GM19238 (cell line): ENCODE results near the gene ACTMAP.
"Not testable (repeated sequence)": the region's sequence is repeated elsewhere in the genome, so short reads cannot be mapped to it uniquely, and the experiment has no call there.

Source experiments
- DNase-seq: peaks from one replicate; pipeline ENCODE4 v3.0.0; 2011; ENCODE audit warnings: low spot score; ENCODE audit not compliant: insufficient read length

The ACTMAP gene

DNA sequence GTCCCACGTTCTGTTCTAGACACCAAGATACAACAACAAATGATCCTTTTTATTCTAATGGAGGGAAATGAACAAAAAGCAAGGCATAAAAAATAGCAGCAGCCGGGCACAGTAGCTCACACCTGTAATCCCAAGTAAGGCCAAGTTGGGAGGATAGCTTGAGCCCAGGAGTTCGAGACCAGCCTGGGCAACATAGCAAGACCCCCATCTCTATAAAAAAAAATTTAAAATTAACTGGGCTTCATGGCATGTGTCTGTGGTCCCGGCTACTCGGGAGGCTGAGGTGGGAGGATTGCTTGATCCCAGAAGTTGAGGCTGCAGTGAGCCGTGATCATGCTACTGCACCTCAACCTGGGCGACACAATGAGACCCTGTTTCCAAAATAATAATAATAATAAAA, 26.1 kb upstream of the ACTMAP start:
- no peak for DNase-seq

- DNase-seq = no peak
Observed at GRCh38 chr19:40775632-40776022, 25.4 kb upstream of the ACTMAP start.

- no peak for DNase-seq
Observed at GRCh38 chr19:40774916-40775631, 24.8 kb upstream of the ACTMAP start, which contains the start of gene MIA. TSS of gene MIA (plus strand) at chr19:40775521. CDS start at chr19:40775543, 22 bp downstream.

DNA sequence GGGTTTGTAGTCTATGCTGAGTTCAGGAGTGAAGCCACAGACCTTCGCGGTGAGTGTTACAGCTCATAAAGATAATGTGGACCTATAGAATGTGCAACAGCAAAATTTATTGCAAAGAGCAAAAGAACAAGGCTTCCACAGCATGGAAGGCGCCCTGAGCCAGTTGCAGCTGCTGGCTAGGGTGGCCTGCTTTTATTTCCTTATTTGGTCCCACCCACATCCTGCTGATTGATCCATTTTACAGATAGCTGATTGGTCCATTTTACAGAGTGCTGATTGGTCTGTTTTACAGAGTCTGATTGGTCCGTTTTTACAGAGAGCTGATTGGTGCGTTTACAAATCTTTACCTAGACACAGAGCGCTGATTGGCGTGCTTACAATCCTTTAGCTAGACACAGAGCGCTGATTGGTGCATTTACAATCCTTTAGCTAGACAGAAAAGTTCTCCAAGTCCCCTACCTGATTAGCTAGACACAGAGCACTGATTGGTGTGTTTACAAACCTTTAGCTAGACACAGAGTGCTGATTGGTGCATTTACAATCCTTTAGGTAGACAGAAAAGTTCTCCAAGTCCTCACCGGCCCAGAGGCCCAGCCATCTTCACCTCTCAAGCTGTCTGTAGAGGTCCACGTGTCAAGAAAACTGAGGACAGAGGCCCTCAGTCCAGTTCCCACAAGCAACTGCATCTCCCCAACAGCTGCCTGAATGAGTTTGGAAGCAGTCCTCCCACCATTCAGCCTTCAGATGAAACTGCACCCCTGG, 21.0 kb upstream of the ACTMAP start:
- DNase-seq = not testable (repeated sequence)

- DNase-seq = no peak
Observed at GRCh38 chr19:40768869-40769268, 18.6 kb upstream of the ACTMAP start.

DNA sequence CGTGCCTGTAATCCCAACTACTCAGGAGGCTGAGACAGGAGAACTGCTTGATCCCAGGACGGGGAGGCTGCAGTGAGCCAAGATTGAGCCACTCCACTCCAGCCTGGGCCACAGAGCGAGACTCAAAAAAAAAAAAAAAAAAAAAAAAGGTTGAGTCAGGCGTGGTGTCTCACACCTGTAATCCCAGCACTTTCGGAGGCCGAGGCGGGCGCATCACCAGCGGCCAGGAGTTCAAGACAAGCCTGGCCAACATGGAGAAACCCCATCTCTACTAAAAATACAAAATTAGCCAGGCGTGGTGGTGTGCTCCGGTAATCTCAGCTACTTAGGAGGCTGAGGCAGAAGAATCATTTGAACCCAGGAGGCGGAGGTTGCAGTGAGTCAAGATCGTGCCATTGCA, 16.1 kb upstream of the ACTMAP start:
- not testable (repeated sequence) for DNase-seq

DNA sequence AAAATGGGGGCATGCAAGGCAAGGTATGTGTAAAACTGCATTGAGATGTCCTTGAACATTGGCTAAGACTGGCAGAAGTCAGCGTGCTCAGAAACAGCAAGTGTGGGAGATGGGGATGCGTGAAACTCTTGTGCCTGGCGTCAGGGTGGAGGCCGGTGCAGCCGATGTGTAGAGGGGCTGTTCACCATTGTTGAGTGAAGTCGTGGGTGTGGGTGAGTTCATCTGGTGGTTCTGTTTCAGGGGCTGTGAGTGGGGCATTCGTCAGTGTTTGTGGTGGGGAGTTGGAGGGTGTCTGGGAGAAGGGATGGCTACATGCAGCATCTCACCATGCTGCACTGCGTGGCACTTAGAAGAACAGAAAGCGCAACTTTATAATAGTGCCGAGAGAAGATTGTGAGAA, 13.7 kb upstream of the ACTMAP start:
- no peak for DNase-seq

DNA sequence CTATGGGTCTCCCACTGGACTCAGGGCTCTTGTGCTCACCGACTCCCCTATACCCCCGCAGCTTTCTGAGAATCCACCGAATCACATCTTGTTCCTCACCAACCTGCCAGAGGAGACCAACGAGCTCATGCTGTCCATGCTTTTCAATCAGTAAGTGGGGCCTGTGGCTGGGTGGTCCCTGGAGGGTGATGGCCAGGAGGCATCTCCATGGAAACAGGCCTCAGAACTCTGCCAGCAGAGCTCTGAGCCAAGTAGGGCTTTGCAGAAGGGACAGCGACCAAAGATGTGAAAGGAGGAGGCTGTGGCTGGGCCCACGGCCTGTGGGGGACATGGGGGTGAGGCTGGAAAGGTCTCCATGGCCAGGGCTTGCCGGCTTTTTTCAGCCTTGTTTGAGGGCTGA, 13.2 kb upstream of the ACTMAP start:
- DNase-seq = no peak

DNA sequence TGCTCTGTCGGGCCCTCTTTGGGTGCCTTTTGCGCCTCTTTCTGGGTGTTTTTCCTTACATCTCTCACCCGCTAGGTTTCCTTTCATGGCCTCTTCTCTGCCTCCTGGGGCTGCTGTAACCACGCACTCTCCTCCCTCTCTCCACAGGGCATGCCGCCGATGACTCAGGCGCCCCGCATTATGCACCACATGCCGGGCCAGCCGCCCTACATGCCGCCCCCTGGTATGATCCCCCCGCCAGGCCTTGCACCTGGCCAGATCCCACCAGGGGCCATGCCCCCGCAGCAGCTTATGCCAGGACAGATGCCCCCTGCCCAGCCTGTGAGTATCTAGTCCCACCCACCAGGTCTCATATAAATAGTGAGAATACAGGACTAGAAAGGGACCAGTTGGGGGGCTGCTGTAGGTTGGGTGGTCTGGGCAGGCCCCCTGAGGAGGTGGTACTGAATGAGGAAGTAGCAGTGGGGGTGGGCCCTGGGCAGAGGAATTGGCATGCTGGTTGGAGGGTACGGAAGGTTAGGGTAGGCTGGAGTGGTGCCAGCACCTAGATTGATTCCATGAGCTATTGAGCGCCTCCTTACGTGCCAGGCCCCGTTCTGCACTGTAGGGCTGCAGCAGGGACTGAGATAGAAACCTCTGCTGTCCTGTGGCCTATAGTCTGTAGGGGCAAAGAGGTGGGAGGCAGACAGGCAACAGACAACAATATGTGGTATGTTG, 12.6 kb upstream of the ACTMAP start:
- DNase-seq = no peak

DNA sequence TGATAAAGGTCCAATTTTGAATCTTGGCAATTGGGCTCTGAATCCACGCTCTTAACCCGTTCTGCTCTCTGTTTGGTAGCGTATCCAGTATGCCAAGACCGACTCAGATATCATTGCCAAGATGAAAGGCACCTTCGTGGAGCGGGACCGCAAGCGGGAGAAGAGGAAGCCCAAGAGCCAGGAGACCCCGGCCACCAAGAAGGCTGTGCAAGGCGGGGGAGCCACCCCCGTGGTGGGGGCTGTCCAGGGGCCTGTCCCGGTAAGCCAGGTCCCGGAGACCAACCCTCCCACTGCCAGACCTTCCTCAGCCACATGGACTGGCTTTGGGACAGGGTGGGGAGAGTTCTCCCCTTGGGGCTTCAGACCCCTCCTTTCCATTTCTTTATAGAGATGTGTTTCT, 9.1 kb upstream of the ACTMAP start:
- no peak for DNase-seq

DNA sequence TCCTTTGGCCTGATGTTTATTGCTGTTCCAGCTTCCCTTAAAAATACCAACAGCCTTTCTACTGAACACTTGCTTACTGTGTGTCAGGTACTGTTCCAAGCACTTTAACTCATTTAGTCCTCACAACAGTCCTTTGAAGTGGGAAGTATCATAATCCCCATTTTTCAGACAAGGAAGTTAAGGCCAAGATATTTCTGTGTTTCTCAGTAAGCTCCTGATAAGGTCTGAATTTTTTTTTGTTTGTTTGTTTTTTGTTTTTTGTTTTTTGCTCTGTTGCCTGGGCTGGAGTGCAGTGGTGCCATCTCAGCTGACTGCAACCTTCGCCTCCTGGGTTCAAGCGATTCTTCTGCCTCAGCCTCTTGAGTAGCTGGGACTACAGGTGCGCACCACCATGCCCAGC, 8.2 kb upstream of the ACTMAP start:
- no peak for DNase-seq

- DNase-seq = no peak
Observed at GRCh38 chr19:40756502-40757110, 6.3 kb upstream of the ACTMAP start.

- no peak for DNase-seq
Observed at GRCh38 chr19:40755791-40756190, 5.5 kb upstream of the ACTMAP start.

DNA sequence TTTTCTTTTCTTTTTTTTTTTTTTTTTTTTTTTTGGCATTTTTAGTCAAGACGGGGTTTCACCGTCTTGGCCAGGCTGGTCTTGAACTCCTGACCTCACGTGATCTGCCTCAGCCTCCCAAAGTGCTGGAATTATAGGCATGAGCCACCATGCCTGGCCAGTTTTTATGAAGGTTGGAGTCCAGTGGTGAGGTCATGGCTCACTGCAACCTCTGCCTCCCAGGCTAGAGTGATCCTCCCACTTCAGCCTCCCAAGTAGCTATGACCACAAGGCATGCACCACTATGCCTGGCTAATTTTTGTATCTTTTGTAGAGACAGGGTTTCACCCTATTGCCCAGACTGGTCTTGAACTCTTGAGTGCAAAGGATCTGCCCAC, 5.0 kb upstream of the ACTMAP start:
- no peak for DNase-seq

- no peak for DNase-seq
Observed at GRCh38 chr19:40754611-40755247, 4.5 kb upstream of the ACTMAP start.

GRCh38 chr19:40752257-40752781, 2.0 kb upstream of the ACTMAP start:
- DNase-seq = no peak

DNA sequence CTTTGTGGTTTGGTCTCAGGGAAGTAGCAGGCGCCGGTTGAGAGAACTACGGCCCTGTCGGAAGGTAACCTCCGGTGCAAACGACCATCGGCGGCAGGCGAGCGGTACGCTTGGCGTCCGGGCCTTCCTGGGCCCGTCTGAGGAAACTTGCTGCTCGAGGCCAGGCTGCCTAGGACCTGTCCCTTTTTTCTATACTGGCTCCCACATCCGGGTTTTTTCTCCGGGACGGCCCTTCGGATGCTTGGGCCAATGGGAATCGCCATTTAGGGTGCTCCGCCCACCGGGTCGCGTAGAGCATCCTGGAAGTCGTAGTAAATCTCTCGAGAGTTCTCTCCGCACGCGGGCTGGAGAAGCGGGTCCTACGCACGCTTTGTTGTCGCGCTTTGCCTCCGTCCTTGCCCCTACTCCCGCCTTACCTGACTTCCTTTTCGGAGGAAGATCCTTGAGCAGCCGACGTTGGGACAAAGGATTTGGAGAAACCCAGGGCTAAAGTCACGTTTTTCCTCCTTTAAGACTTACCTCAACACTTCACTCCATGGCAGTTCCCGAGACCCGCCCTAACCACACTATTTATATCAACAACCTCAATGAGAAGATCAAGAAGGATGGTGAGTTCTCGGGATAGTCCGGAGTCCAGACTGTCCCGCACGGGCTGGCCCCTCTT, 729 bp upstream of the ACTMAP start, which contains the start of gene SNRPA:
Gene SNRPA, plus strand, starts transcription at position 330 of the 664 bp plus-strand sequence. Its CDS starts 206 bp downstream, at position 536.
- peak; percentile 87 for DNase-seq

- DNase-seq = no peak
Observed at GRCh38 chr19:40747536-40747935, 2.7 kb downstream of the ACTMAP start.

GRCh38 chr19:40745402-40745780, 4.9 kb downstream of the ACTMAP start:
- no peak for DNase-seq
